ENCODE measurements around the gene HPS3.

DNA sequence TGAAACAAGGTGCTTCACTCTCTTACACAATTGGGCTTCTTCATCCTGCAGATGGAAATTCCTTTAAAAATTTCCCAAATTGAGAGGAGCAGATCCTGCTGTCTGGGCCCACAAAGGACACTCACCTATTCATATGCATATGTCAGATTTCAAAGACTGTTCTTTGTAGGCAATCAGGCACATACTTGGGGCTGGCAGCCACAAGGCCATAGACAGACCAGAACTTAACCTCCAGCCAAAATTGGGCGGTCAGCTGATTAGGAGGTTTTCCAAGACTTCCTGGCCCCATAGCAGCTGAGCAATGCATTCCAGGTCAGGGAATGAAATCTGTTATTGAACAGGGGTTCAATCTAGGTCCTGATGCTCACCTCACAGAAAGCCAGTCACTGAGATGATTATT lies 15.0 kb upstream of the HPS3 start:
- TF ChIP-seq, protein P1, sequence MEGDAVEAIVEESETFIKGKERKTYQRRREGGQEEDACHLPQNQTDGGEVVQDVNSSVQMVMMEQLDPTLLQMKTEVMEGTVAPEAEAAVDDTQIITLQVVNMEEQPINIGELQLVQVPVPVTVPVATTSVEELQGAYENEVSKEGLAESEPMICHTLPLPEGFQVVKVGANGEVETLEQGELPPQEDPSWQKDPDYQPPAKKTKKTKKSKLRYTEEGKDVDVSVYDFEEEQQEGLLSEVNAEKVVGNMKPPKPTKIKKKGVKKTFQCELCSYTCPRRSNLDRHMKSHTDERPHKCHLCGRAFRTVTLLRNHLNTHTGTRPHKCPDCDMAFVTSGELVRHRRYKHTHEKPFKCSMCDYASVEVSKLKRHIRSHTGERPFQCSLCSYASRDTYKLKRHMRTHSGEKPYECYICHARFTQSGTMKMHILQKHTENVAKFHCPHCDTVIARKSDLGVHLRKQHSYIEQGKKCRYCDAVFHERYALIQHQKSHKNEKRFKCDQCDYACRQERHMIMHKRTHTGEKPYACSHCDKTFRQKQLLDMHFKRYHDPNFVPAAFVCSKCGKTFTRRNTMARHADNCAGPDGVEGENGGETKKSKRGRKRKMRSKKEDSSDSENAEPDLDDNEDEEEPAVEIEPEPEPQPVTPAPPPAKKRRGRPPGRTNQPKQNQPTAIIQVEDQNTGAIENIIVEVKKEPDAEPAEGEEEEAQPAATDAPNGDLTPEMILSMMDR (conservative IDR thresholded peaks at IDR 0.05; ENCODE audit: low read depth, low read length), result no peak
- no peak for TF ChIP-seq EZH2phosphoT487 (IDR thresholded peaks at IDR 0.05; ENCODE audit: borderline replicate concordance, low read length)

Measured in PC-3 (cell line).